HepG2 (cell line): Measurements from ENCODE around the gene GHRHR. TPM values are rescaled to one million over a fixed set of nuclear protein-coding genes. Genes with fewer than 3 reads are reported as not detected.

Experiments
- ATAC-seq: fragments of 200-7000 bp; cut with Tn5 transposase; 3 replicates; pipeline ENCODE4 v1.9.1; 2020; ENCODE audit warnings: mild to moderate bottlenecking, moderate library complexity
- BruUV-seq: library from RNA; stranded (reverse); fragments of 400-500 nt; replicated peaks from 2 replicates; lab custom pipeline; 2021; lab: Mats Ljungman, UMichigan
- CTCF ChIA-PET: fragments of 300-600 bp; formaldehyde crosslinking; extraction: SDS; loops from one replicate; lab custom pipeline; 2021; ENCODE audit warnings: low total read pairs, inconsistent platforms, low intra/inter-chr PET ratio; lab: Yijun Ruan, JAX
- POLR2A ChIA-PET: fragments of 350-600 bp; sonication (Branson Sonifier 250); formaldehyde crosslinking; loops from one replicate; lab custom pipeline; 2020; ENCODE audit warnings: antibody characterized with exemption, inconsistent platforms; lab: Yijun Ruan, JAX
- DNase-seq: peaks from one replicate; pipeline ENCODE4 v3.0.0-alpha.2; 2015; ENCODE audit warnings: low spot score
- FAIRE-seq: peaks from 3 replicates; lab custom pipeline; 2011; peaks lifted over from hg19 to GRCh38; lab: Jason Lieb, UNC
- H2AFZ ChIP-seq: one replicate; pipeline ENCODE4 v1.6.1; 2011; ENCODE audit warnings: low read length, inconsistent platforms
- H3K27ac ChIP-seq: fragments of 300-600 bp; 3 replicates; pipeline ENCODE4 v1.8.0; 2011; ENCODE audit warnings: mixed run types, mild to moderate bottlenecking, mixed read lengths, low read length, inconsistent platforms; ENCODE audit not compliant: insufficient read depth; ENCODE audit errors: extremely low read length
- H3K27me3 ChIP-seq, 2 experiments: fragments of 200-600 bp in 1 of 2; 2 replicates in 1 of 2; 3 replicates in 1 of 2; pipeline versions ENCODE4 v1.6.0 to v1.8.0; 2011; ENCODE audit warnings: low read length in 2 of 2, mild to moderate bottlenecking in 2 of 2, moderate library complexity in 2 of 2, inconsistent platforms in 1 of 2; ENCODE audit not compliant: insufficient read depth in 2 of 2, control insufficient read depth in 1 of 2
- H3K36me3 ChIP-seq, 2 experiments: fragments of 200-600 bp in 1 of 2; replicated peaks in 1 of 2; 2 replicates in 1 of 2; 3 replicates in 1 of 2; pipeline versions ENCODE4 v1.5.1 to v1.8.0; 2011; ENCODE audit warnings: low read length in 2 of 2, inconsistent platforms in 1 of 2; ENCODE audit not compliant: insufficient read depth in 2 of 2, control insufficient read depth in 1 of 2
- H3K4me1 ChIP-seq: 2 replicates; pipeline ENCODE4 v1.5.1; 2012; ENCODE audit warnings: low read length, inconsistent platforms; ENCODE audit not compliant: insufficient read depth
- H3K4me2 ChIP-seq: 2 replicates; pipeline ENCODE4 v1.6.0; 2011; ENCODE audit warnings: low read depth, low read length, inconsistent platforms
- H3K4me3 ChIP-seq, 3 experiments: fragments of 200-600 bp in 1 of 3; sonication (generic), shearing (Covaris generic) in 1 of 3; replicated peaks in 1 of 3; 2 replicates each; pipeline ENCODE4 v1.5.1; 2011 to 2016; ENCODE audit warnings: low read length in 3 of 3, inconsistent platforms in 2 of 3, low read depth in 2 of 3, mild to moderate bottlenecking in 2 of 3, control low read depth in 1 of 3, mixed read lengths in 1 of 3; ENCODE audit not compliant: insufficient read depth in 1 of 3
- H3K79me2 ChIP-seq: one replicate; pipeline ENCODE4 v1.6.1; 2011; ENCODE audit warnings: low read length, inconsistent platforms; ENCODE audit not compliant: insufficient read depth
- H3K9ac ChIP-seq: 2 replicates; pipeline ENCODE4 v1.6.0; 2011; ENCODE audit warnings: mild to moderate bottlenecking, low read depth, low read length, inconsistent platforms; ENCODE audit not compliant: insufficient read depth
- H3K9me3 ChIP-seq: 2 replicates; pipeline ENCODE4 v1.5.1; 2012; ENCODE audit warnings: mild to moderate bottlenecking, low read length
- H4K20me1 ChIP-seq: 2 replicates; pipeline ENCODE4 v1.6.0; 2011; ENCODE audit warnings: inconsistent platforms, mild to moderate bottlenecking, low read length, moderate library complexity; ENCODE audit not compliant: insufficient read depth
- CENPT ChIP-seq: sonication (generic); formaldehyde crosslinking; IDR thresholded peaks from 2 replicates; pipeline ENCODE4 v1.8.0; 2022; ENCODE audit warnings: low read depth, mild to moderate bottlenecking, moderate library complexity, missing genetic modification reagents
- GLI4 ChIP-seq: sonication (generic); formaldehyde crosslinking; IDR thresholded peaks from 2 replicates; pipeline ENCODE4 v1.5.1; 2020; ENCODE audit warnings: missing genetic modification reagents, mild to moderate bottlenecking, moderate library complexity, borderline replicate concordance
- HNRNPL ChIP-seq: fragments of 200-400 bp; formaldehyde crosslinking; IDR thresholded peaks from 2 replicates; pipeline ENCODE4 v1.6.1; 2017; ENCODE audit warnings: mild to moderate bottlenecking, low read depth, low read length
- HOXA7 ChIP-seq: sonication (generic); formaldehyde crosslinking; IDR thresholded peaks from 2 replicates; pipeline ENCODE4 v1.8.1; 2022; ENCODE audit warnings: mild to moderate bottlenecking, missing genetic modification reagents, moderate library complexity
- JUN ChIP-seq: sonication (generic); formaldehyde crosslinking; IDR thresholded peaks from 2 replicates; pipeline ENCODE4 v1.4.0; 2020; ENCODE audit warnings: mild to moderate bottlenecking, missing genetic modification reagents
- KLF11 ChIP-seq: IDR thresholded peaks from 2 replicates; pipeline ENCODE4 v1.6.1; 2016; ENCODE audit warnings: missing compliant biosample characterization
- RAD21 ChIP-seq: fragments of 450-650 bp; formaldehyde crosslinking; IDR thresholded peaks from 2 replicates; pipeline ENCODE4 v1.5.0; 2020; ENCODE audit warnings: mild to moderate bottlenecking
- SPEN ChIP-seq: sonication (generic); formaldehyde crosslinking; IDR thresholded peaks from 2 replicates; pipeline ENCODE4 v1.5.1; 2020; ENCODE audit warnings: low read depth, mild to moderate bottlenecking, missing genetic modification reagents
- ZMYM3 ChIP-seq: sonication (generic); formaldehyde crosslinking; IDR thresholded peaks from 2 replicates; pipeline ENCODE4 v1.5.1; 2020; ENCODE audit warnings: mild to moderate bottlenecking, missing genetic modification reagents
- ZNF543 ChIP-seq: sonication (generic); formaldehyde crosslinking; IDR thresholded peaks from 2 replicates; pipeline ENCODE4 v1.4.0; 2020; ENCODE audit warnings: mild to moderate bottlenecking, missing genetic modification reagents
- ZNF790 ChIP-seq: sonication (generic); formaldehyde crosslinking; IDR thresholded peaks from 2 replicates; pipeline ENCODE4 v1.8.0; 2022; ENCODE audit warnings: missing genetic modification reagents, mild to moderate bottlenecking, borderline replicate concordance
- WGBS: methylation state at CpG from one replicate; pipeline ENCODE4 v1.1.6; 2017; ENCODE audit warnings: low lambda C conversion rate; 5-methylcytosine and 5-hydroxymethylcytosine counted together
- in situ Hi-C: cut with HindIII; loops from 2 replicates; pipeline ENCODE4 v1.10.0; 2017; ENCODE audit warnings: low pct_unique_long_range_greater_than_20kb; ENCODE audit not compliant: extremely low pct_ligation_motif_present
- intact Hi-C: fragments of 100-400 bp; cut with micrococcal nuclease; formaldehyde crosslinking; loops from one replicate; pipeline ENCODE4 v1.10.0; 2022; ENCODE audit not compliant: unreplicated experiment
- polyA plus RNA-seq, 8 experiments: library from polyadenylated mRNA; depleted of rRNA in 3 of 8; stranded (reverse) in 7 of 8; unstranded in 1 of 8; fragments of >200 nt; fragmentation: Illumina TruSeq in 4 of 8; extraction: Trizol in 4 of 8; gene quantifications; 2 replicates each; pipeline versions ENCODE4 v1.2.1 to v1.2.3, GENCODE V29; 2011 to 2016; ENCODE audit warnings: low read depth in 4 of 8, missing spikeins in 1 of 8, mixed read lengths in 1 of 8; ENCODE audit not compliant: insufficient read depth in 1 of 8
- total RNA-seq, 5 experiments: library from RNA; depleted of rRNA; stranded (reverse); fragments of >200 nt; fragmentation: Illumina TruSeq; extraction: Trizol; gene quantifications; 2 replicates each; pipeline ENCODE4 v1.2.3, GENCODE V29; 2016; ENCODE audit warnings: low read depth in 1 of 5
- TF ChIP-seq, protein P1 (sequence below): sonication (generic); formaldehyde crosslinking; IDR thresholded peaks from 2 replicates; pipeline ENCODE4 v1.4.0; 2020; ENCODE audit warnings: mild to moderate bottlenecking, missing genetic modification reagents
- TF ChIP-seq, protein P2 (sequence below): sonication (generic); formaldehyde crosslinking; IDR thresholded peaks from 2 replicates; pipeline ENCODE4 v1.4.0; 2020; ENCODE audit warnings: mild to moderate bottlenecking, missing genetic modification reagents

The GHRHR gene
- total and polyA plus RNA-seq, 2 of the 13 experiments (the other 11 are each of a cell fraction or from before 2014, with no cell fraction given) = not detected

DNA sequence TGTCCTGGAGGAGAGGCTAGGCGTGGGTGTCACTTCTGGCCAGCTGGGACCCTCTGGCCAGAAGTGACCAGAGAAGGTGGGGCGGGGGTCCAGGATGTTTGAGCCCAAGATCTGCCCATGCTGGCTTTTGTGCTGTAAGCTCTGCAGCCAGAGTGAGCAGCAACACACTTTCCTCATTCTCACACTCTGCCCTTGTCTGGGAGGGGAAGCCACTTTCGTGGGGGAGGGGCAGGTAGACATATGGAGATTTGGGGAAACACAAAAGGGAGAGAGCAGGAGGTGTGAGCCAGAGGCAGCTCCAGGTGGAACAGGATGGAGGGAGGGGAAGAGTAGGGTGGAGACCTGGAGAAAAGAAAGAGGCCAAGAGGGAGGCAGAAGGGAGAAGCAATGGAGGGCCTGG lies 56.9 kb downstream of the GHRHR start:
- ChIA-PET CTCF (no interaction called here), POLR2A (no interaction called here)
- Histone ChIP-seq H3K9me3 (no peaks in the 10 kb centered on the region), H4K20me1 (no peaks in the 10 kb centered on the region), H3K27me3 (peaks cover 1 to 2% of the 10 kb centered on the region in 2 experiments; a peak in 2 of 5 replicates), H3K36me3 (no peaks in the 10 kb centered on the region), H2AFZ (no peak overlapping the region), H3K27ac (no peak overlapping the region), H3K9ac (no peak overlapping the region), H3K4me3 (no peak overlapping the region), H3K4me2 (no peak overlapping the region), H3K4me1 (no peaks in the 10 kb centered on the region), H3K79me2 (no peaks in the 10 kb centered on the region)
- 0% methylated on average over 3 of the region's 3 CpGs for WGBS
- intact Hi-C loops (no loop called here), in situ Hi-C loops (no loop called here)
- BruUV-seq = no TSS peak
- no peak for DNase-seq
- FAIRE-seq = no peak
- no peak for ATAC-seq
- no peak for TF ChIP-seq GLI4 (CRISPR knock-in tag)
- no peak for TF ChIP-seq ZNF790
- TF ChIP-seq SPEN (CRISPR knock-in tag) = no peak
- no peak for TF ChIP-seq JUN (CRISPR knock-in tag)
- no peak for TF ChIP-seq KLF11
- no peak for TF ChIP-seq HOXA7 (CRISPR knock-in tag)
- TF ChIP-seq, protein P1, sequence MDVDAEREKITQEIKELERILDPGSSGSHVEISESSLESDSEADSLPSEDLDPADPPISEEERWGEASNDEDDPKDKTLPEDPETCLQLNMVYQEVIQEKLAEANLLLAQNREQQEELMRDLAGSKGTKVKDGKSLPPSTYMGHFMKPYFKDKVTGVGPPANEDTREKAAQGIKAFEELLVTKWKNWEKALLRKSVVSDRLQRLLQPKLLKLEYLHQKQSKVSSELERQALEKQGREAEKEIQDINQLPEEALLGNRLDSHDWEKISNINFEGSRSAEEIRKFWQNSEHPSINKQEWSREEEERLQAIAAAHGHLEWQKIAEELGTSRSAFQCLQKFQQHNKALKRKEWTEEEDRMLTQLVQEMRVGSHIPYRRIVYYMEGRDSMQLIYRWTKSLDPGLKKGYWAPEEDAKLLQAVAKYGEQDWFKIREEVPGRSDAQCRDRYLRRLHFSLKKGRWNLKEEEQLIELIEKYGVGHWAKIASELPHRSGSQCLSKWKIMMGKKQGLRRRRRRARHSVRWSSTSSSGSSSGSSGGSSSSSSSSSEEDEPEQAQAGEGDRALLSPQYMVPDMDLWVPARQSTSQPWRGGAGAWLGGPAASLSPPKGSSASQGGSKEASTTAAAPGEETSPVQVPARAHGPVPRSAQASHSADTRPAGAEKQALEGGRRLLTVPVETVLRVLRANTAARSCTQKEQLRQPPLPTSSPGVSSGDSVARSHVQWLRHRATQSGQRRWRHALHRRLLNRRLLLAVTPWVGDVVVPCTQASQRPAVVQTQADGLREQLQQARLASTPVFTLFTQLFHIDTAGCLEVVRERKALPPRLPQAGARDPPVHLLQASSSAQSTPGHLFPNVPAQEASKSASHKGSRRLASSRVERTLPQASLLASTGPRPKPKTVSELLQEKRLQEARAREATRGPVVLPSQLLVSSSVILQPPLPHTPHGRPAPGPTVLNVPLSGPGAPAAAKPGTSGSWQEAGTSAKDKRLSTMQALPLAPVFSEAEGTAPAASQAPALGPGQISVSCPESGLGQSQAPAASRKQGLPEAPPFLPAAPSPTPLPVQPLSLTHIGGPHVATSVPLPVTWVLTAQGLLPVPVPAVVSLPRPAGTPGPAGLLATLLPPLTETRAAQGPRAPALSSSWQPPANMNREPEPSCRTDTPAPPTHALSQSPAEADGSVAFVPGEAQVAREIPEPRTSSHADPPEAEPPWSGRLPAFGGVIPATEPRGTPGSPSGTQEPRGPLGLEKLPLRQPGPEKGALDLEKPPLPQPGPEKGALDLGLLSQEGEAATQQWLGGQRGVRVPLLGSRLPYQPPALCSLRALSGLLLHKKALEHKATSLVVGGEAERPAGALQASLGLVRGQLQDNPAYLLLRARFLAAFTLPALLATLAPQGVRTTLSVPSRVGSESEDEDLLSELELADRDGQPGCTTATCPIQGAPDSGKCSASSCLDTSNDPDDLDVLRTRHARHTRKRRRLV (CRISPR knock-in tag) = no peak
- TF ChIP-seq ZMYM3 (CRISPR knock-in tag) = no peak
- no peak for TF ChIP-seq CENPT
- TF ChIP-seq, protein P2, sequence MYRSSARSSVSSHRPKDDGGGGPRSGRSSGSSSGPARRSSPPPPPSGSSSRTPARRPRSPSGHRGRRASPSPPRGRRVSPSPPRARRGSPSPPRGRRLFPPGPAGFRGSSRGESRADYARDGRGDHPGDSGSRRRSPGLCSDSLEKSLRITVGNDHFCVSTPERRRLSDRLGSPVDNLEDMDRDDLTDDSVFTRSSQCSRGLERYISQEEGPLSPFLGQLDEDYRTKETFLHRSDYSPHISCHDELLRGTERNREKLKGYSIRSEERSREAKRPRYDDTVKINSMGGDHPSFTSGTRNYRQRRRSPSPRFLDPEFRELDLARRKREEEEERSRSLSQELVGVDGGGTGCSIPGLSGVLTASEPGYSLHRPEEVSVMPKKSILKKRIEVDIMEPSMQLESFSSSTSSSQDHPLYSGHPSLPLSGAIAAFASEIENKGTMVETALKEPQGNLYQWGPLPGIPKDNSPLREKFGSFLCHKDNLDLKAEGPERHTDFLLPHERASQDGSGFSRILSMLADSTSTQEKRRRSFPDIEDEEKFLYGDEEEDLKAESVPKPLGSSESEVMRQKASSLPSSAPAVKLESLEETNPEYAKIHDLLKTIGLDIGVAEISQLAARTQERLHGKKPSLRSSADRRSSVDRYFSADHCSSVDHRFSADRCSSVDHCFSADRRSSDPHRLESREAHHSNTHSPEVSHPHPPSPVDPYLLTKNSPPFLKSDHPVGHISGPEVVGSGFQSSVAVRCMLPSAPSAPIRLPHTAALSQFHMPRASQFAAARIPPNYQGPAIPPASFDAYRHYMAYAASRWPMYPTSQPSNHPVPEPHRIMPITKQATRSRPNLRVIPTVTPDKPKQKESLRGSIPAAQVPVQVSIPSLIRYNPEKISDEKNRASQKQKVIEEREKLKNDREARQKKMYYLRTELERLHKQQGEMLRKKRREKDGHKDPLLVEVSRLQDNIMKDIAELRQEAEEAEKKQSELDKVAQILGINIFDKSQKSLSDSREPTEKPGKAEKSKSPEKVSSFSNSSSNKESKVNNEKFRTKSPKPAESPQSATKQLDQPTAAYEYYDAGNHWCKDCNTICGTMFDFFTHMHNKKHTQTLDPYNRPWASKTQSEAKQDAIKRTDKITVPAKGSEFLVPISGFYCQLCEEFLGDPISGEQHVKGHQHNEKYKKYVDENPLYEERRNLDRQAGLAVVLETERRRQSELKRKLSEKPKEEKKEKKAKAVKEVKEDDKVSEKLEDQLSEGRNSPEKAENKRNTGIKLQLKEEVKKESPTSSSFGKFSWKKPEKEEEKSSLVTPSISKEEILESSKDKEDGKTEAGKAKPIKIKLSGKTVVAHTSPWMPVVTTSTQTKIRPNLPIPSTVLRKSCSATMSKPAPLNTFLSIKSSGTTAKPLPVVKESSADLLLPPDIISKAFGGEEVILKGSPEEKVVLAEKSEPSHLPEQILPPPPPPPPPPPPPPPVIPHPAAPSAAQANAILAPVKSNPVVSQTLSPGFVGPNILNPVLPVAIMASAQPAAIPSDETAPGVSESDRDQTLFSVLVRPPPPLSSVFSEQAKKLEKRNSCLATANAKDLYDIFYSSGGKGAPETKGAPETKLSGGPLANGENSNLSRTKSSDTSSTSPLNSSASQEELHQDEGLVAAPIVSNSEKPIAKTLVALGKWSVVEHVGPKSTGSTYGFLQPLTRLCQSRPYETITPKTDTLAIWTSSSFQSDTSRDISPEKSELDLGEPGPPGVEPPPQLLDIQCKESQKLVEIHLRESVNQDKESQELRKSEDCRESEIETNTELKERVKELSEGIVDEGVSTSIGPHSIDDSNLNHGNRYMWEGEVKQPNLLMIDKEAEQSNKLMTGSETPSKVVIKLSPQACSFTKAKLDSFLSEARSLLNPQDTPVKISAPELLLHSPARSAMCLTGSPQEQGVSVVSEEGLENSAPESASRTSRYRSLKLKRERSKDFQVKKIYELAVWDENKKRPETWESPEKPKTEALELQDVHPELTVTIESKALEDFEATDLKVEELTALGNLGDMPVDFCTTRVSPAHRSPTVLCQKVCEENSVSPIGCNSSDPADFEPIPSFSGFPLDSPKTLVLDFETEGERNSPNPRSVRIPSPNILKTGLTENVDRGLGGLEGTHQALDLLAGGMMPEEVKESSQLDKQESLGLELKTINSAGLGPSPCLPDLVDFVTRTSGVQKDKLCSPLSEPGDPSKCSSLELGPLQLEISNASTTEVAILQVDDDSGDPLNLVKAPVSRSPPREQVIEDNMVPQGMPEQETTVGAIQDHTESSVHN (CRISPR knock-in tag) = no peak
- TF ChIP-seq ZNF543 (CRISPR knock-in tag) = no peak
- TF ChIP-seq HNRNPL = no peak
- no peak for TF ChIP-seq RAD21 (CRISPR knock-in tag)
